Measurements from ENCODE around the gene SLC2A1. TPM values are rescaled to one million over a fixed set of nuclear protein-coding genes. Genes with fewer than 3 reads are reported as not detected.

SLC2A1 gene
- total RNA-seq, 1 donor from 2014 or later, result 506 TPM

- Mint-ChIP-seq H3K27me3 (ENCODE audit: low read depth, unreplicated experiment) (no peaks in the 10 kb centered on the region), H3K4me1 (ENCODE audit: low read depth, unreplicated experiment) (peaks cover 46% of the 10 kb centered on the region), H3K4me3 (ENCODE audit: unreplicated experiment) (peak overlapping the region; percentile 100), H3K36me3 (ENCODE audit: low read depth, unreplicated experiment) (peaks cover 31% of the 10 kb centered on the region), H3K9me3 (ENCODE audit: unreplicated experiment) (no peaks in the 10 kb centered on the region), H3K27ac (ENCODE audit: unreplicated experiment) (peak overlapping the region; percentile 87)
- H3K9ac ChIP-seq (ENCODE audit: low read length), result peak overlapping the region; percentile 34
- H3K9me3 ChIP-seq (ENCODE audit: insufficient read depth, low read depth, low read length), result no peaks in the 10 kb centered on the region
- peaks cover 51% of the 10 kb centered on the region for H3K4me1 ChIP-seq (ENCODE audit: insufficient read depth, low read length)
- H3K4me3 ChIP-seq (ENCODE audit: insufficient read depth, low read depth, low read length), result peak overlapping the region; percentile 43
- TF ChIP-seq, protein P1, sequence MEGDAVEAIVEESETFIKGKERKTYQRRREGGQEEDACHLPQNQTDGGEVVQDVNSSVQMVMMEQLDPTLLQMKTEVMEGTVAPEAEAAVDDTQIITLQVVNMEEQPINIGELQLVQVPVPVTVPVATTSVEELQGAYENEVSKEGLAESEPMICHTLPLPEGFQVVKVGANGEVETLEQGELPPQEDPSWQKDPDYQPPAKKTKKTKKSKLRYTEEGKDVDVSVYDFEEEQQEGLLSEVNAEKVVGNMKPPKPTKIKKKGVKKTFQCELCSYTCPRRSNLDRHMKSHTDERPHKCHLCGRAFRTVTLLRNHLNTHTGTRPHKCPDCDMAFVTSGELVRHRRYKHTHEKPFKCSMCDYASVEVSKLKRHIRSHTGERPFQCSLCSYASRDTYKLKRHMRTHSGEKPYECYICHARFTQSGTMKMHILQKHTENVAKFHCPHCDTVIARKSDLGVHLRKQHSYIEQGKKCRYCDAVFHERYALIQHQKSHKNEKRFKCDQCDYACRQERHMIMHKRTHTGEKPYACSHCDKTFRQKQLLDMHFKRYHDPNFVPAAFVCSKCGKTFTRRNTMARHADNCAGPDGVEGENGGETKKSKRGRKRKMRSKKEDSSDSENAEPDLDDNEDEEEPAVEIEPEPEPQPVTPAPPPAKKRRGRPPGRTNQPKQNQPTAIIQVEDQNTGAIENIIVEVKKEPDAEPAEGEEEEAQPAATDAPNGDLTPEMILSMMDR (IDR thresholded peaks at IDR 0.05; ENCODE audit: insufficient read depth, low read depth, low read length), result no peak
- TF ChIP-seq EZH2 (IDR thresholded peaks at IDR 0.05; ENCODE audit: insufficient read depth, low read length), result no peak
- peaks cover 3% of the 10 kb centered on the region for H3K36me3 ChIP-seq (ENCODE audit: insufficient read depth, low read length)
- FAIRE-seq, result no peak
- peak overlapping the region; percentile 94 for H3K4me2 ChIP-seq (ENCODE audit: low read length)
- peaks cover 42% of the 10 kb centered on the region for H4K20me1 ChIP-seq (ENCODE audit: insufficient read depth, low read length)
- no peaks in the 10 kb centered on the region for H3K27me3 ChIP-seq (ENCODE audit: insufficient read depth, low read length)
- peak overlapping the region; percentile 23 for H3K27ac ChIP-seq (ENCODE audit: low read depth, low read length)
- H3K79me2 ChIP-seq (ENCODE audit: insufficient read depth, low read length), result peaks cover 89% of the 10 kb centered on the region
- DNase-seq (ENCODE audit: low read depth), result no peak
- no peak overlapping the region for H2AFZ ChIP-seq (ENCODE audit: low read depth, low read length)
Observed at GRCh38 chr1:42955311-42956063, 3.2 kb downstream of the SLC2A1 start.

- Histone ChIP-seq H3K36me3 (ENCODE audit: insufficient read depth, low read length) (peaks cover 3% of the 10 kb centered on the region), H3K9me3 (ENCODE audit: insufficient read depth, low read depth, low read length) (no peaks in the 10 kb centered on the region), H3K9ac (ENCODE audit: low read length) (peak overlapping the region; percentile 36), H3K27ac (ENCODE audit: low read depth, low read length) (peak overlapping the region; percentile 46), H3K79me2 (ENCODE audit: insufficient read depth, low read length) (peaks cover 97% of the 10 kb centered on the region), H4K20me1 (ENCODE audit: insufficient read depth, low read length) (peaks cover 42% of the 10 kb centered on the region), H2AFZ (ENCODE audit: low read depth, low read length) (no peak overlapping the region), H3K4me2 (ENCODE audit: low read length) (peak overlapping the region; percentile 38), H3K4me3 (ENCODE audit: insufficient read depth, low read depth, low read length) (no peak overlapping the region), H3K4me1 (ENCODE audit: insufficient read depth, low read length) (peaks cover 64% of the 10 kb centered on the region), H3K27me3 (ENCODE audit: insufficient read depth, low read length) (no peaks in the 10 kb centered on the region)
- peaks cover 34% of the 10 kb centered on the region for H3K36me3 Mint-ChIP-seq (ENCODE audit: low read depth, unreplicated experiment)
- DNase-seq (ENCODE audit: low read depth), result no peak
- no peak overlapping the region for H3K4me3 Mint-ChIP-seq (ENCODE audit: unreplicated experiment)
- no peaks in the 10 kb centered on the region for H3K9me3 Mint-ChIP-seq (ENCODE audit: unreplicated experiment)
- FAIRE-seq, result no peak
- H3K27me3 Mint-ChIP-seq (ENCODE audit: low read depth, unreplicated experiment), result no peaks in the 10 kb centered on the region
- H3K4me1 Mint-ChIP-seq (ENCODE audit: low read depth, unreplicated experiment), result peaks cover 61% of the 10 kb centered on the region
- H3K27ac Mint-ChIP-seq (ENCODE audit: unreplicated experiment), result peak overlapping the region; percentile 62
- TF ChIP-seq, protein P1 (IDR thresholded peaks at IDR 0.05; ENCODE audit: insufficient read depth, low read depth, low read length), result no peak
- no peak for TF ChIP-seq EZH2 (IDR thresholded peaks at IDR 0.05; ENCODE audit: insufficient read depth, low read length)
Observed at GRCh38 chr1:42953182-42954180, 5.2 kb downstream of the SLC2A1 start.
